Fibroblast of gingiva (primary cell): Measurements from ENCODE around the gene PPFIBP2.

Experiments
- DNase-seq: peaks from one replicate; pipeline ENCODE4 v3.0.0-alpha.2; 2011; ENCODE audit warnings: low read depth

The PPFIBP2 gene

GRCh38 chr11:7555052-7555699 is 41.4 kb downstream of the PPFIBP2 start:
- no peak for DNase-seq

DNA sequence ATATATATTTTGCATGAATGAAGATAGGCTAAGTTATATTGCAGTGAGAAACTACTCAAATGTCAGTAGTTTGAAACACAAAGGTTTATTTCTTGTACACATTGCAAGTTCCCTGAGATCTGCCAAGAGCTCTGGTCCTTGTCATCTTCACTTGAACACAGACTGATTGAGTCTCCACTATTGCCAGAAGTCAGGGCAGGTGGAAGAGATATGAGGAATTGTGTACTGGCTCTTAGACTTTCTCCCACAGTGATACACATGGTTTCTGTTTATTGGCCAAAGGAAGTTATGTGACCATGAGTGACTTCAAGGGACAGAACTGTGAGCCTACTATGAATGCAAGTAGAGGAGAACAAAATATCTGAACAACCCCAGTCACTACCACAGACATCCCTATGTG is 44.2 kb downstream of the PPFIBP2 start:
- DNase-seq = no peak

GRCh38 chr11:7559398-7560283 is 45.8 kb downstream of the PPFIBP2 start:
- DNase-seq = no peak

GRCh38 chr11:7561562-7561961 is 47.8 kb downstream of the PPFIBP2 start:
- no peak for DNase-seq

DNA sequence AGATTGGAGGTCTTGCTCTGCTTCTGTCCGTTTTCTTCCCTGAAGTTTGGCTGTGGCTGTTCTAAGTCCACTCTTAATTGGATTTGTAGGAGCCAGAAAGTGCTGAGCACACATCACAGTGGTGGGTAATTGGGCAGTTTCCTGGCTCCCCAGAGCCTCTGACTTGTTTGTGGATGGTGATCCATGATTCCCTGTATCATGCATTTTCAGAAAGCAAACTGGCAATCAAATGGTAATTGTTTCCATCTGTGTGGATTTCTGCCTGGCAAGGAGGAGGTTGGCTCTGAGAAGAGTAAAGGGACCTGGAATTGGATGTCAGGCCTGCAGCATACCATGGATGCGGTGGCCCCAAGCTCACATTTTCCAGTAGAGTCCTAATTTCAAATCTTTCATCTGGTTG is 49.5 kb downstream of the PPFIBP2 start:
- DNase-seq = peak; percentile 68

DNA sequence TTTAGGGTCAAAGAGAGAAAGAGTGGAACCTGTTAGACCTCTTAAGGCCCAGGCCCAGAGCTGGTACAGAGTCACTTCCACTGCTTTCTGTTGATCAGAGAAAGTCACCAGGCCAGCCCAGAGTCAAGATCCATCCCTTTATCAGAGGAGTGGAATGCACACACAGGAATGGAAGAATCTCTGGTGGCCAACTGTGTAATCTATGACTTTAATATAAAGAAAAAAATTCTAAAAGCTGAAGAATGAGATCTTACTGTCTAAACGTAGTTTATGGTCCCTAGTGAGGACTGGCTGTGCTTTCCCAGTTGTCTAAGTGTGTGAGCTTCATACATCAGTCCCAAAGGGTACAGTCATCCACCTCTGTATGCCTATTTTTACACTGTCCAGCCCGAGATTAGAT is 51.0 kb downstream of the PPFIBP2 start:
- DNase-seq = no peak

- DNase-seq = no peak
Measured at GRCh38 chr11:7567311-7567710, 53.5 kb downstream of the PPFIBP2 start.

- DNase-seq = no peak
Measured at GRCh38 chr11:7569044-7569443, 55.2 kb downstream of the PPFIBP2 start.

- DNase-seq = no peak
Measured at GRCh38 chr11:7570241-7570640, 56.4 kb downstream of the PPFIBP2 start.

GRCh38 chr11:7570938-7571521 is 57.2 kb downstream of the PPFIBP2 start:
- DNase-seq = no peak

DNA sequence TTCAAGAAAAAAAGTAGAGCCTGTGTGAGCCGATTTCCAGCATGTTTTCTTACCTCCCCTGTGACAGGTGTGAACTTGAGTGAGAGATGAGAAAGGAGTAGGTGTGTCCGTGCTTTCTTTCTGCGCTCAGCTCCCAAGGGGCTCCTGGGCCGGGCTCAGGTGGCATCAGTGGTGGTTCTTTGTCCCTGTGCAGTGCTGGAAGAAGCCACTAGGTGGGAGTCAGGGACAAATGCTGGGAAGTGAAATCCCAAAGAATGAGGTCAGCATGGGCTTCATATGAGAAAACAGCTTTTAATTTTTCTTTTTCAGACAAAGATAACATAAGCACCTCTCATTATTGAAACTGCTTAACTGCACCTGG is 57.8 kb downstream of the PPFIBP2 start:
- DNase-seq = peak; percentile 52

DNA sequence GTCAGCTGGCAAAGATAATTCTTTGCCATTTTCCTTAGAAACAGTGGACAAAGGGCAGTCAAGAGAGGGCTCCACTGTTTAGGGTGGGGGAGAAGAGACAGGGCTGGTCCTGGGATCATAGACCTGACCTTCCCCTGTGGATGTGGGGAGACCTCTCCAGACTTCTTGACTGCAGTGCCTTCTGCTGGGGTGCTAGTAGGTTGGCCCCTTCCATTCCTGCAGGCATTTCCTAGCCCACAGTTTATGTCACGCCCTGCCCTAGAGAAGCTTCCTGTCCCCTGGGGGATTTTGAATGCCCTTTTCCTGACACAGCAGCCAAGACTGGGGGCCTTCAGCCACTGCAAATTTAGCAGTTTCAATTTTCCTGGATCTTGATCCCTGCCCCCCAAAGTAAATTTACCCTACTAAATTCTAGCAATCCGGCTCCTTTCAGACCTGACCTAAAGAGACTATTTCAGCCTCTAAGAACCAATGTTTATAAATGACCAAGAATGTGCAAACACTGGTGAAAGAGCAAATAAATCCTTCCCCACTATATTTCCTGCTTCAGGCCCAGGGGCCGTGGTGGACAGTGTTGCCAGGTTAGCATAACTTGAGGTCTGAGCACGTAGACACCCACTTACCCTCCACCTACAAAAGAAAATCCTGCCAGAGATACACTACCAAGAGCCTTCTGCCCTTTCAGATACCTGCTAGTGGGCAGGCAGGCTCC is 58.4 kb downstream of the PPFIBP2 start:
- DNase-seq = no peak

GRCh38 chr11:7573193-7573557 is 59.4 kb downstream of the PPFIBP2 start:
- no peak for DNase-seq

- no peak for DNase-seq
Measured at GRCh38 chr11:7573558-7574296, 59.9 kb downstream of the PPFIBP2 start.

- no peak for DNase-seq
Measured at GRCh38 chr11:7574491-7575130, 60.8 kb downstream of the PPFIBP2 start.

DNA sequence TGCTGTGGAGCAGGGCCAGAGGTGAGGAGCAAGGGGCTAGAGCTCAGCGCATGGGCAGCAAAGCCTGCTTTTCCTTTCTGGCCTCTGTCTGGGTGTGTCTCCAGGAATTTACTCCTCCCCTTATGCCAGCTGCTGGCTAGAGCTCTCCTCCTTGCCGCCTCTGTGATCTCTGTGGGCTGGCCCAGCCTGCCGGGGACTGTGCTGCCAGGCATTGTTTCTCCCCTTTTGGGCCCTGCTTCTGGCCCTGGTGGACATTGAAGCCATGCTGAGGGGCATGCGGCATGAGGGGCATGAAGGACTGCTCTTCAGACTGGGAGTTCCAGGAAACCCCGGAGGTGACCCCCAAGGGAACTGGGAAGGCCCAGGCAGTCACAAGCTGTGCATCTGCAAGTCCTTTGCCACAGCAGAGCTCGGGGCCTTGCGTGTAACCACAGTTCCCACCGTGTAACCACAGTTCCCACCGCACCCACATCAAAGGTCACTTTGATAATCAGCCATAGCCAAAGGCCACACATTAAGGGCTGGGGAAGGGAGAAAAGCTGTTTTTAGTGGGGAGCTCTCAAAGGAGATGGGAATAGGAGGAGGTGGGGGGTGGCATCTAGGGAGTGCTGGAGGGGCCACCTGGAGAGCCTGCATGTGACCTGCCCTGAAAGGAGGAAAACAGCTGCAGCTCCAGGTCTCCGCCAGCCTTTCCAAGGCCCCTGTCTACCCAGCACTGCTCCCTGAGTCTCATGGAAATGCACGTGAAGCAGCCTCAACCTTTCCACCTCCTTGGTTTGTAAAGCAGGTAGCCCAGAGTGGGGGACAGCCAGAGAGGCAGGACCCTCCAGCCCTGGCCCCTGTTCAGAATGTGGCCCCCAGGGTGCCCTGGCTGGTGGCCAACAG is 62.3 kb downstream of the PPFIBP2 start:
- DNase-seq = peak; percentile 34

GRCh38 chr11:7576726-7577290 is 63.0 kb downstream of the PPFIBP2 start:
- peak; percentile 55 for DNase-seq

- DNase-seq = peak; percentile 65
Measured at GRCh38 chr11:7577291-7578190, 63.7 kb downstream of the PPFIBP2 start.
